NCI-H1092 (cell line): ENCODE data around the gene FBN2.
"Not testable (repeated sequence)": the region's sequence is repeated elsewhere in the genome, so short reads cannot be mapped to it uniquely, and the experiment has no call there.

Experiments
- DNase-seq: peaks from one replicate; lab custom pipeline; 2025; lab: John Stamatoyannopoulos, UW

Gene FBN2

GRCh38 chr5:128478386-128479368 is 59.4 kb downstream of the FBN2 start:
- no peak for DNase-seq

DNA sequence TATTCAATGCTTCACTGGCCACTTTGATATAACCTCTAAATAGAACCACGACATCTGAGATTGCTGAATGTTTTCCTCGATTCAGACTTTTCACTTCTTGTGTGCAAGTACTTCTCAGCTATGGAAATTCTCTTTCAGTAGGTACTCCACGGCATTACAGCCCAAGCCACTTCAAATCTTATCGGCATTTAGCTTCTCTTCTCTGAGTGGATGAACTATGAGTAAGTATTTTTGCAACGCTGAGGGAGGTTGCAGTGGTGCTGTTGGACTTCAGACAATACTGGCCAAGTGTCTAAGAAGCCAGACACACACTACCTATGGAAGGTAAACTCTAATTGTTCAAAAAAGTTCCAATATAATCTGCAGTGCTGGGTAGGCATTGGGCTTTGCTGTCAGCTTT is 60.1 kb downstream of the FBN2 start:
- no peak for DNase-seq

- DNase-seq = no peak
These were observed 62.4 kb downstream of the FBN2 start for GRCh38 chr5:128475693-128476092.

DNA sequence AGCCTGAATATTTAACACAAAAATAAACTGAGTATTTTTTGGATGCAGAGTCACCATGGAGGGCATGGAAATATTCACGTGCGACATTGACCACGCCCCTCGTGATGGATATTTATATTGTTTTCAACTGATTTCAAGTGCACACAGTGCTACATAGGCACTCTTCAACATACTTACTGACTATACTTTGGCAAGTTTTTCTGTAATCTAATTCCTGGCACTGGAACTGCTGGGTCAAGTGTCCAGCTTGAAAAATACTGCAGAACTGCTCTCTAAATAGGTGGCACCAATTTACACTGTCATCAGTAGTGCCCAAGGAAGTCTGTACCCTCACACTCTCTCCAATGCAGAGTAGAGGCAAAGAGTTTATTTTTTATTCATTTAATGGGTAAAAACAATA is 65.1 kb downstream of the FBN2 start:
- no peak for DNase-seq

- DNase-seq = no peak
These were observed 66.0 kb downstream of the FBN2 start for GRCh38 chr5:128472036-128472435.

- DNase-seq = no peak
These were observed 67.4 kb downstream of the FBN2 start for GRCh38 chr5:128470663-128471062.

DNA sequence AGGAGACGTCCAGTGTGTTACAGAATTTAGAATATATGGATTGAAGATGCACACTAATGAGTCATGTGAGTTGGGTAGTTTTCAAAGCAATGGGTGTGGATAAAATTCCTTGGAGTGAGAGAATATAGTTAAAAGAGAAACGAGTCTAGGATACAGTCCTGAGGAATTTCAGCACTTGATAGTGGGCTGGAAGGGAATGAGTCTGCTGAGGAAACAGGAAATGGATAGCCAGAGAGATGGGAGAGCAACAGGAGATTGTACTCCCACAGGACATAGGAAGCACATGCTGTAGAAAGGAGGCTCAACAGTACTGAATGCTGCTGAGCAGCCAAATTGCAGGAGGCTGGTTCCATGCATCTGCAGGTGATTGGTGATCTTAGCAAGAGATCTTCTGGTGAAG is 68.1 kb downstream of the FBN2 start:
- no peak for DNase-seq

DNA sequence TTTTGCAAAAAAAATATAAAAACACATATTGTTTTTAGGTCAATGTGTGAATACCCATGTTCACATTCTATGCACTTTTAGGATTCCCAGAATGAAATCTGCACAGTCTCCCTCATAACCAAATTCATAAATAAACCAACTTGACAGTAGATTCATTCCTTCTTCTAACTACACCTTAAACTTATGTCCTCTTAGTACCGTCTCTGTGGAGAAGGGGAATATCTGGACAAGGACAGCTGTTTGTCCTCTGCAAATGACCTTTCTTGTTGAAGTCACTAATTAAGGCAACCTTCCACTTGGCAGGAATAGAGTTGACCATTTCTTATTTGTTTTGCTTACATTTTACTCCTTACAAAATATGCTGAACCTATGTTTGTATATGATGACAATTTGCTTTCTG is 71.1 kb downstream of the FBN2 start:
- no peak for DNase-seq

DNA sequence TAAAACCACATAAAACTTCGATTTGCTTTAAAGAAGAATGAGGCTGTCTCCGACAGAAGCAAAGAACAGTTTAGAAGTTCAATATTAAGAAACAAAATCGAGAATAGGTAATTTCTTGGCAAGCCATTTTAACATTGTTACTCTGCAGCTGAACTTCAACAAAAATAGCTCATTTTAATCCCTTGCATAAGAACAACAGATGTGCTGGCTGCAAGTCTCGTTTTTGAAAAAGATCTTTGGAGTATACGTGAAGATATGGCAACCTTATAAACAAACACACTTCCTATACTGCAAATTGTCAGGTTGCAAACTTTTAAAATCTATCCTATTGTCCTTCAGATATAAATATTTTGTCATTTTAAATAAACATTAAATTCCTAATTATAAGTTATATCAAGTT is 71.5 kb downstream of the FBN2 start:
- no peak for DNase-seq

GRCh38 chr5:128464596-128464995 is 73.4 kb downstream of the FBN2 start:
- DNase-seq = no peak

- DNase-seq = no peak
These were observed 75.7 kb downstream of the FBN2 start for GRCh38 chr5:128462330-128462729.

DNA sequence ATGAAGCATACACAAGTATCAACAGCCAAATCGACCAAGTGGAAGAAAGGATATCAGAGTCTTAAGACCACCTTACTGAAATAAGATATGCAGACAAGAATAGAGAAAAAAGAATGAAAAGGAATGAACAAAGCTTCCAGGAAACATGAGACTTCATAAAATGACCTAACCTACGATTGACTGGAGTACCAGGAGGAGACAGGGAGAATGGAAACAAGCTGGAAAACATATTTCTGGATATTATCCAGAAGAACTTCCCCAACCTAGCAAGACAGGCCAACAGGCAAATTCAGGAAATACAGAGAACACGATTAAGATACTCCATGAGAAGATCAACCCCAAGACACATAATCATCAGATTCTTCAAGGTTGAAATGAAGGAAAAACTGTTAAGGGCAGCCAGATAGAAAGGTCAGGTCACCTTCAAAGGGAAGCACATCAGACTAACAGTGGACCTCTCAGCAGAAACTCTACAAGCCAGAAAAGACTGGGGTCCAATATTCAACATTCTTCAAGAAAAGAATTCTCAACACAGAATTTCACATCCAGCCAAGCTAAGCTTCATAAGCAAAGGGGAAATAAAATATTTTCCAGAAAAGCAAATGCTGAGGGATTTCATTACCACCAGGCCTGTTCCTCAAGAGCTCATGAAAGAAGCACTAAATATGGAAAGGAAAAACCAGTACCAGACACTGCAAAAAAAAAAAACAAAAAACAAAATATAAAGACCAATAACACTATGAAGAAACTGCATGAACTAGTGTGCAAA is 80.7 kb downstream of the FBN2 start:
- not testable (repeated sequence) for DNase-seq

GRCh38 chr5:128455841-128456361 is 82.1 kb downstream of the FBN2 start:
- no peak for DNase-seq

DNA sequence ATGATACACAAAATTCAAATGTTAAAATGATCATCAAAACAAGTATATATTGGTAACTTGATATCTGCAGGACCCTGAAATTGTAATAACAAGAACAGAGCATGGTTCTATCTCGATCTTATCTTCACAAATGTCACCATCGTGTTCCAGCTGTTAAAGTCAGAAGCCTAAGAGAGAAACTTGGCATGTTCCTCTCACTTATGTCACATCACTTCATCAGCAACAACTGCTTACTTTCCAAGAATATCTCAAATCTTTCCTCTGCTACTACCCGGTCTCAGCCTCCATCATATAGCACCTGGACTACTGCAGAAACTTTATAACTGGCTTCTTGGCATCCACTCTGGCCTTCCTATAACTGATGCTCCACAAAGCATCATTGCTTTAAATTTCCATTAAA is 84.9 kb downstream of the FBN2 start:
- no peak for DNase-seq

DNA sequence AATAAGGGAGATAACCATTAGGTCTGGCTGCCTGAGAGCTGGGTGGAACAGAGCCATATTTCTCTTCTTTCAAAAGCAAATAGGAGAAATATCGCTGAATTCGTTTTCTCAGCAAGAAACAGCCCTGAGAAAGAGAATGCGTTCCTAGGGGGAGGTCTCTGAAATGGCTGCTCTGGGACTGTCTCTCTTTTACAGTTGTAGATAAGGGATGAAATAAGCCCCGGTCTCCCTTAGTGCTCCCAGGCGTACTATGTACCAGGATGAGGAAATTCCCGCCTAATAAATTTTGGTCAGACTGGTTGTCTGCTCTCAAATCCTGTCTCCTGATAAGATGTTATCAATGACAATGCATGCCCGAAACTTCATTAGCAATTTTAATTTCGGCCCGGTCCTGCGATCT is 90.8 kb downstream of the FBN2 start:
- not testable (repeated sequence) for DNase-seq

- no peak for DNase-seq
These were observed 96.1 kb downstream of the FBN2 start for GRCh38 chr5:128441941-128442350.

DNA sequence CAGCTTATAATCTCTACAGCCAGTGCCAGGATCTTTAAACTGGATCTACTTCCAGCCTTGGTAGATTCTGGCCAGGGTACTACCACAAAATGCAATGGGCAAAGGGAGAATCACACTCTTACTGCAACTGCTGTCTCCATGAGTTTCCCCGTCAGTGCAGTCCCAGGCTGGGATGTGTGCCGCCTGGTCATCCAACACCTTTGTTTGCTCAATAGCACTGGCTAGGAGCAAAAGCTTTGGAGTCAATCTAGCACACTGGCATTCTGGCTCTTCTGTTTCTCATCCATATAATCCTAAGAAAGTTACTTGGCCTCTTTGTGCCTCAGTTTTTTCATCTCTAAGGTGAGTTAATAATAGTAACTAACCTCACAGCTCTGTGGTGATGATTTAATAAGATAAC is 96.9 kb downstream of the FBN2 start:
- no peak for DNase-seq

- no peak for DNase-seq
These were observed 101.3 kb downstream of the FBN2 start for GRCh38 chr5:128436749-128437188.

- DNase-seq = no peak
These were observed 102.2 kb downstream of the FBN2 start for GRCh38 chr5:128435861-128436260.

GRCh38 chr5:128434993-128435392 is 103.1 kb downstream of the FBN2 start:
- DNase-seq = no peak

DNA sequence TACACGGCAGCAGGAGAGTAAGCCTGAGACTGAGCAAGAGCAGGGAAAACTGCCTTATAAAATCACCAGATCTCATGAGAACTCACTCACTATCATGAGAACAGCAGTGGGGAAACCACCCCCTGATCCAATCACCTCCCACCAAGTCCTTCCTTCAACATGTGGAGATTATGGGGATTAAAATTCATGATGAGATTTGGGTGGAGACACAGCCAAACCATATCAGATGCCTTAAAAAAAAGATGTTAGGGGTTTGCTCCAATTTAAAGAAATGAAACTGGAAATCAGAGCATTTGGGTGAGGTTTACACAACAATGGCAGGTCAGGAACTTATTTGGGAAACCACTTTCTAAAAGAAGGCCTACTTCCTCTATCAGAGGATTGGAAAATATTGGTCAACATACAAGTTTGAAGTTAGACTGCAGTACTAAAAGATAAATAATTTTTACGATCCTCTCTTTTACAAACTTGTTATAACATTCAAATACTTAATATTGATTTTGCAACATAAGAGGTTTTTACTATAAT is 105.1 kb downstream of the FBN2 start:
- DNase-seq = no peak

DNA sequence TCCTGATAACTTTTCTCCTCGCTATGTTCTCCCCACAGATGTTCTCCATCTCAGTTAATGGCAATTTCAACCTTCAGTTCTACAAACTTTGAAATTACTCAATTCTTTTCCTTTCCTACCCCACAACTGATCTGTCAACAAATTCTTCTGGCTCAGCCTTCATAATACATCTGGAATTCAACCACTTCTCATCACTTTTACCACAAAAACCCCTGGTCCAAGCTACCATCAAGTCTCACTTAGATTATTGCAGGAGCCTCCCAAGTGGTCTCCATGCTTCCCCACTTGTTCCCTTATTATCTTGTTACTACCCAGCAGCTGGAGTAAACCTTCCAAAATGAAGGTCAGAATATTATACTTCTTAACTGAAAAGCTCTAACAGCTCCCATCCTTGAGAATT is 110.1 kb downstream of the FBN2 start:
- DNase-seq = no peak
